HepG2 (cell line): Measurements from ENCODE around the gene MYBPC3. TPM values are rescaled to one million over a fixed set of nuclear protein-coding genes. Genes with fewer than 3 reads are reported as not detected.

ENCODE experiments used
- AKNA ChIP-seq: sonication (generic); formaldehyde crosslinking; IDR thresholded peaks from 2 replicates; pipeline ENCODE4 v1.4.0; 2020; ENCODE audit warnings: missing genetic modification reagents, borderline replicate concordance
- ATF1 ChIP-seq: IDR thresholded peaks from 2 replicates; pipeline ENCODE4 v1.6.1; 2016; ENCODE audit warnings: mild to moderate bottlenecking, control low read depth
- CHD4 ChIP-seq: fragments of 200-600 bp; sonication (generic); IDR thresholded peaks from 2 replicates; pipeline ENCODE4 v1.7.0; 2017; ENCODE audit warnings: mild to moderate bottlenecking, low read length, borderline replicate concordance
- NFRKB ChIP-seq: fragments of 450-650 bp; IDR thresholded peaks from 2 replicates; pipeline ENCODE4 v1.6.1; 2017
- PAF1 ChIP-seq: IDR thresholded peaks from 2 replicates; pipeline ENCODE4 v1.6.1; 2016; ENCODE audit warnings: missing genetic modification reagents, missing compliant biosample characterization
- SALL2 ChIP-seq: sonication (generic); formaldehyde crosslinking; IDR thresholded peaks from 2 replicates; pipeline ENCODE4 v1.8.1; 2023; ENCODE audit warnings: mild to moderate bottlenecking, missing genetic modification reagents, inconsistent platforms
- XBP1 ChIP-seq: sonication (generic); formaldehyde crosslinking; IDR thresholded peaks from 2 replicates; pipeline ENCODE4 v1.5.0; 2020; ENCODE audit warnings: missing genetic modification reagents
- ZNF160 ChIP-seq: sonication (generic); formaldehyde crosslinking; IDR thresholded peaks from 2 replicates; pipeline ENCODE4 v1.8.0; 2022; ENCODE audit warnings: mild to moderate bottlenecking, inconsistent platforms, missing genetic modification reagents
- ZNF335 ChIP-seq: sonication (generic); formaldehyde crosslinking; IDR thresholded peaks from 2 replicates; pipeline ENCODE4 v1.4.0; 2020; ENCODE audit warnings: missing genetic modification reagents
- ZNF850 ChIP-seq: sonication (generic); formaldehyde crosslinking; conservative IDR thresholded peaks from 2 replicates; pipeline ENCODE4 v1.9.0; 2021; ENCODE audit warnings: mild to moderate bottlenecking, missing genetic modification reagents
- polyA plus RNA-seq, 8 experiments: library from polyadenylated mRNA; depleted of rRNA in 3 of 8; stranded (reverse) in 7 of 8; unstranded in 1 of 8; fragments of >200 nt; fragmentation: Illumina TruSeq in 4 of 8; extraction: Trizol in 4 of 8; gene quantifications; 2 replicates each; pipeline versions ENCODE4 v1.2.1 to v1.2.3, GENCODE V29; 2011 to 2016; ENCODE audit warnings: low read depth in 4 of 8, missing spikeins in 1 of 8, mixed read lengths in 1 of 8; ENCODE audit not compliant: insufficient read depth in 1 of 8
- total RNA-seq, 5 experiments: library from RNA; depleted of rRNA; stranded (reverse); fragments of >200 nt; fragmentation: Illumina TruSeq; extraction: Trizol; gene quantifications; 2 replicates each; pipeline ENCODE4 v1.2.3, GENCODE V29; 2016; ENCODE audit warnings: low read depth in 1 of 5
- TF ChIP-seq, protein P1 (sequence below): sonication (generic); formaldehyde crosslinking; IDR thresholded peaks from 2 replicates; pipeline ENCODE4 v1.4.0; 2020; ENCODE audit warnings: low read depth, missing genetic modification reagents

MYBPC3 gene
- total and polyA plus RNA-seq, 2 of the 13 experiments (the other 11 are each of a cell fraction or from before 2014, with no cell fraction given): not detected

DNA sequence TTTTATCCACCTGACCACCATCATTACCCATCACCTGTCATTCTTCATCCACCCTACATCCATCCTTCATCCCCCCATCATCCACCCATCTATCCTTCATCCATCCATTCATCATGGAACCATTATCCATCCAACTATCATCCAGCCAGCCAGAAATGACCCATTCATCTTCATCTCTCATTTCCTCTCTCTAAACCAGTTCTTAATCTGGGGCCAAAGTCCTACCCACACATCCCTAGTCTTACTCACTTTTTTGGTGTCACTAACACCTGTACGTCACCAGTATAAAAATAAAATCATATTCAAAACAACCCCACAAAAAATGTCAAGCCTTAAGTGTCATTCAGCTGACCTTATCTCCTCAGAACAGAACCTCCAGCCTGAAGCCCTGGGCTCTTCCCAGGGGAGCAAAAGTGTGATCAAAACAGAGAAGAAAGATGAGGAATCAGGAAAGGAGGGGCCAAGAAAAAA is 13.6 kb upstream of the MYBPC3 start (continued):
- TF ChIP-seq AKNA (CRISPR knock-in tag) (no peak), ZNF850 (no peak), ATF1 (no peak), ZNF335 (no peak), SALL2 (CRISPR knock-in tag) (no peak), PAF1 (no peak), ZNF160 (CRISPR knock-in tag) (no peak), CHD4 (no peak), XBP1 (CRISPR knock-in tag) (no peak), NFRKB (no peak)
- TF ChIP-seq, protein P1, sequence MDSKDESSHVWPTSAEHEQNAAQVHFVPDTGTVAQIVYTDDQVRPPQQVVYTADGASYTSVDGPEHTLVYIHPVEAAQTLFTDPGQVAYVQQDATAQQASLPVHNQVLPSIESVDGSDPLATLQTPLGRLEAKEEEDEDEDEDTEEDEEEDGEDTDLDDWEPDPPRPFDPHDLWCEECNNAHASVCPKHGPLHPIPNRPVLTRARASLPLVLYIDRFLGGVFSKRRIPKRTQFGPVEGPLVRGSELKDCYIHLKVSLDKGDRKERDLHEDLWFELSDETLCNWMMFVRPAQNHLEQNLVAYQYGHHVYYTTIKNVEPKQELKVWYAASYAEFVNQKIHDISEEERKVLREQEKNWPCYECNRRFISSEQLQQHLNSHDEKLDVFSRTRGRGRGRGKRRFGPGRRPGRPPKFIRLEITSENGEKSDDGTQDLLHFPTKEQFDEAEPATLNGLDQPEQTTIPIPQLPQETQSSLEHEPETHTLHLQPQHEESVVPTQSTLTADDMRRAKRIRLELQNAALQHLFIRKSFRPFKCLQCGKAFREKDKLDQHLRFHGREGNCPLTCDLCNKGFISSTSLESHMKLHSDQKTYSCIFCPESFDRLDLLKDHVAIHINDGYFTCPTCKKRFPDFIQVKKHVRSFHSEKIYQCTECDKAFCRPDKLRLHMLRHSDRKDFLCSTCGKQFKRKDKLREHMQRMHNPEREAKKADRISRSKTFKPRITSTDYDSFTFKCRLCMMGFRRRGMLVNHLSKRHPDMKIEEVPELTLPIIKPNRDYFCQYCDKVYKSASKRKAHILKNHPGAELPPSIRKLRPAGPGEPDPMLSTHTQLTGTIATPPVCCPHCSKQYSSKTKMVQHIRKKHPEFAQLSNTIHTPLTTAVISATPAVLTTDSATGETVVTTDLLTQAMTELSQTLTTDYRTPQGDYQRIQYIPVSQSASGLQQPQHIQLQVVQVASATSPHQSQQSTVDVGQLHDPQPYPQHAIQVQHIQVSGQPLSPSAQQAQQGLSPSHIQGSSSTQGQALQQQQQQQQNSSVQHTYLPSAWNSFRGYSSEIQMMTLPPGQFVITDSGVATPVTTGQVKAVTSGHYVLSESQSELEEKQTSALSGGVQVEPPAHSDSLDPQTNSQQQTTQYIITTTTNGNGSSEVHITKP (CRISPR knock-in tag): no peak
